Measurements from ENCODE around the gene HPX.

HPX gene

DNA sequence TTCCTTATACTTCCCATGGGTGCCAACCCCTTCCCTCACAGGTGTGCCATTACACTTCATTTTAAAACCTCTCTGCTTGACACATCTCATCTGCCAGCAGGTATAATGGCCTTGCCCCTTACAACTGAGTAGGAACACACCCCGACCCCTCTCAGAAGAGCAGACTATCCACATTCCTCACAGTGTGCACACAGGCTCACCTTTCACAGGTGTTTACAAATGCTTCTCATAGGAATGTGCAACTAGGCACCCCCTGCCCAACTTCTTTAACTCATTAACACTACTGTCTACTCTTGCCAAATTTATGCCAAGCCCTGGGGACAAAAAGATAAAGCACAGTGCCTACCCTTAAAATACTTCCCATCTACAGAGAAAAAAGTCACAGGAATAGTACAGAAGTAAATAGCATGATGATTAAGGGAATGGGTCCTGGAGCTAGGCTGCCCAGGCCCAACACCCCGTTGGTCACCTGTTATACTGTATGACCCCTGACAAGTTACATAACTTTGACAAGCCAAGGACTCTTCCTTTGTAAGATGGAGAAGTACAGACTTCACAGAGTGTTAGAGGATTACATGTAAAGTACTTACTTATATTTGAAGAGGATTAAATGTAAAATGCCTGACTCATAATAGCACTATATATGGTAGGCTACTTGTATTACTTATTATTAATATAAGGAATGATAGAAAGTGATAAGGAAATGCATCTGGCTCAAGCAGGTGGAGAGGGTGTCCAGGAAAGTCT, 17.7 kb upstream of the HPX start:
- DNase-seq: no peak

DNA sequence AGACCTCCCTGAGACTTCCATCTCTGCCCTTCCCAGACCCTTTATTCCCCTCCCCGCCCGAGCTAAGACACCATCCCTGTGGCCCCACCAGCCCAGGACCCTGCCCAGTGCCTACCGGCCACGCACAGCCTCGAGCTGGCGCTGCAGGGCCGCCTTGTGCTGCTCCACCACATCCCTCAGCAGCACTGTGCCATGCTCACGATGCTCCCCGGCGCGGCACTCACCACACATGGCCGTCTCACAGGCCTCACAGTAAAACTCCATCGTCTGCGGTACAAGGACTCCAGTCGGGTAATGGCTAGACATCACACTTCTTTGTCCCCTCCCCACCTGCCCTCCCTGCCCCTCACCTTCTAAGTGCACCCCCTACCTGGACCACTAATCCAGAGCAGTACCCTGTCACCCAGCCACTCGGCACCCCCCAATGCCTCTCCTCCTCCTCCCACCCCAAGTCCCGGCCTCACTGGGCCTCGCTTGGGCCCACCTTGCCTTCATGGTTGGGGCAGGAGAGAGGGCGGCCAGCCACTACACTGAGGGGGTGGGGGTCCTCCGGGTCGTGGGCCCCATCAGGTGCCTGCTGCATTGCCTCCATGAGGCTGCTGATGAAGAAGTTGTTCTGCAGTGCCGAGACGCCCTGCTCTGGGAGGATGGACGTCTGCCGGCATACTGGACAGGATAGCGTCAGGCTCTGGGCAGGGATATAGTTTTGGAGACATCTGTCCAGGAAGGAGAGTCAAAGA, 17.0 kb upstream of the HPX start:
- no peak for DNase-seq

DNA sequence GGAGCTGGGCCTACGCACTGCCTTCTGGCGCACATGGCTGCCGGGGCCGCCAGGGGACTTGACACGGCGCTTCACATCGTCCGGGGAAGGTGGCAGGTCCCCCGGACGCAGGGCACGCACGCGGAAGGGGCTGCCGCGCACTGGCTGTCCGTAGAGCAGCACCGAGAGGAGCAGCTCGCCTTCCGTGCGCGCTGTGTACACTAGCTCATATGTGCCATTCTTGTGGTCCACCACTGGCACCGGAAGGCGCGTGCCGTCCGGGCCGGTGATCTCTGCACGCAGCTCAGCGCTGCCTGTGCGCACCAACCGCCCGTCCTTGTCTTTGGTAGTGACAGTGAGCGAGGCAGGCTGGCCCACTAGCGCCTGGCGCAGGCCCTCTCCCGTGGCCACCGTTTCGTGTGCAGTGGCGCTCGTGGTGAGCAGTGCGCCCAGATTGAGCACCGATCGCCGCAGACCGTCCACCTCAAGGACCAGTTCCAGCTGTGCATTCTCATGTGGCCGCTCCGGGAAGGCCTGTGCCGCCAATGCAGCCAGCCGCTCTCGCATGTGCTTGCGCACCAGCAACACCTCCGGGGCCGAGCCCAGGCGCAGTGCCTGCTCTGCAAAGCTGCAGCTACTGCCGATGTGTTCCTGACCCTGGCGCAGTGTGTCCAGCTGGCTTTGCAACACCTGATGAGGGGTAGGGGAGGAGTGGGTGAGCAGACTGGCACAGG, 15.7 kb upstream of the HPX start:
- DNase-seq: no peak

DNA sequence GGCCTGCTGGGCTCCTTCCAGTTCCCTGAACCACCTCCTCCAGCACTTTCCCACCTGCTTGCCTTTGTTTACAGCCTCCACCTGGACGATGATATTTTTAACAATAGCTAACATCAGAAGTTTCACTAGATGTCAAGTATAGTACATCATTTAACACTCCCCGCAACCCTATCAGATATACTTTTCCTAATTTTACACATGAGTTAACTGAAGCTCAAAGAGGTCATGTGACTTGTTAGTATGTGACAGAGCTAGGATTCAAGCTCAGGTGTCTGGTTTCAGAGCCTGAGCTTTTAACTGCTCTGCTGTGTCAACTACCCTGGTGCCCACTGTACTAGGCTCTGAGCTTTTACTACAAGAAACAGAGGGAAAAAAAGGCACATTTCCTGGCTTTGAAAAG, 14.3 kb upstream of the HPX start:
- peak; percentile 13 for DNase-seq

DNA sequence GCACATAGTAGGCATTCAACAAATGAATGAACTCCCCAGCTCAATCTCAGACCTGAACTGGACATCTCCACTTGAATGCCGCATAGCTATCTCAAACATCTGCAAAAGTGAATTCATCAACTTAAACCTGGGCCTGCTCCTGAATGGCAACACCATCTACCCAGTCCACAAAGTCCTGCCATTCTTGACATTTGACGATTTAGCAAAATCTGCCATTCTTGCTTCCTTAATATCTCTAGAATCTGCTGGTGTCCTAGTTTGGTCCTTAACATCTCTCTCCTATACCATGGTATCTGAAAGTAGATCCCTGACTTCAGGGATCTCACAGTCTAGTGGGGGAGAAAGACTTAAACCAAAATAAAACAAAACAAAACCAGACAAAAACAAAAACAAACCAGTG, 12.4 kb upstream of the HPX start:
- no peak for DNase-seq

DNA sequence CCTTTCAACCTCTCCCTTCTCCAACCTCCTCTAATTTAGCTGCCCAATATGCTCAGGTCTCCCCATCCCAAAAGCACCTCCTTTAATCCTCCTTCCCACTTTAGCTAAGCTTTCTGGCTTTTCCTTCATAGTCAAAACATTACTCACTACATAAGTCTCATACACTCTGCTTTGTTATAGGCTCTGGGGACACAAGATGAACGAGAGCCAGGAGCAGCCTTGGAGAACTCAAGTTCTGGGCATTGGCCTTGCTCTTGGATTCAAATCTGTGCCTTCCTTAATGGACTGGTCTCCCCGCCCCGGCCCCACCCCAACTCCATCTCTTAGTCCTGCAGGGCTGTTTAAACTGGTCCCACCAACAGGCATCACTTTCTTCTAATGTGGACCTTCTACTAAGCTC, 11.4 kb upstream of the HPX start:
- DNase-seq: no peak

DNA sequence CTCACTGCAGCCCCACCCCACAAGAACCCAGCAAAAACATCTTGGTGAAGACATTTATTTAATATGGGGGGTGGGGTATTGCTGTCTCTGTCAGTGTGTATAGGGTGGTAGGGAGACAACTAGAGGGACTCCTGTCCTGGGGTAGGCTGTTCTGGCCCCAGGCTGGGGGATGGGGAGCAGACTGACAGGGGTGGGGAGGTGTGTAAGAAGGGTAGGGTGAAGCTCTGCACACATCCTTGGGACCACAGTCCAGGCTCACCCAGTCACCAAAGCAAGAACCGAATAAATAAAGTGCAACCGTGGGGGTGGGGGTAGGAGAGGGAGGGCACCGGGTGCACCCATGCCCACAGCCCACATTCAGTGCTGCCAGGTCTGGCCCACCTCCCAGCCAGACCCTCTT, 7.8 kb upstream of the HPX start:
- DNase-seq: no peak

DNA sequence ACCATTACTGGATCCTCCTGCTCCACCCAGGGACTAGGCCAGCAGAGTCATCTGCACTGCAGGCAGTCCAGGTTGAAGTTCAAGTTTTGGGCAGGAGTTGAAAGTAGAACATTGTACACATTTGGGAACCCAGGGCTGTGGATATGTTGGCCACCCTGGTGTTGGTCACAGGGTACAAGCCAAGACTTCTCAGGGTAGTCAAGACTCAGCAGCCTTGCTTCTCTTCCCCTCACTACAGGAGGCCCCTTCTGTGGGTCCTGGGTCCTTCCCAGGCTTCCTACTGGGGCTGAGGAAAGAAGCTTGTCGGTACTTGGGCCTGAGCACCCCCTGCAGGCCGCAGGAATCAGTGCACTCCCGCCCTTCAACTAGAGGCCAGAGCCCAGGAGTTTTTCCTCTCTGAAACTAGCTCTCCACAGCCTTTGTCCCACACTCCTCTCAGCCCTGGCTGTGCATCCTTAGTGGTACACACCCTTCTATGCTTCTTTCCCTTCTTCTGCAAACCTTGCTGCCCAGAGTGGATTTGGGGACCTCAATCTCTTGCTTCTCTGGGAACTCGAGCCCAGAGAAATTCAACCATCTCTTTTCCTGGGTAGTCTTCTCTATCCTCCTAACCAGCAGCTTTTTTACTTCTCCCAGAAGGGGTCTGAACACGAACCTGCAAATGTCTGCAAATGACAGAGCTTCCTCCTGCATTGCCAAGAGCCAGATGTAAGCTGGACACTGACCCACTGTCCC, 2.6 kb upstream of the HPX start:
- DNase-seq: no peak

DNA sequence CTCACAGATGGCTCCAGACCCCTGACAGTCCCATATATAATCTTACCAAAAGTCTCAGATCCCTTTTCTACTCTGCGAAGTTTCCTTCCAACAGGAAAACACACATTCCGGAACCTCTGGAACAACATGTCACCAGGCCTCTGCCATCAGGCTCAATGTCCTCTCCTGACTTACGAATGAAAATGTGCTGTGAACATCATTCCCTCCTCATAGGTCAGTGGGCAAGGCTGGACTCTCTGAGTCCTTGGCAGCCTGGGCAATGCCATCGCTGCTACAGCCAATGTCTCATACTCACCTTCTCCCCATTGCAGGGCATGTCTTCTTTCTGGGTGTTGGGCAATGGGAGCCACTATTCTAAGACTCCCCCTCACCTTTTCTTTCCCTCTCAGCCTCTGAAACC, 1.7 kb upstream of the HPX start:
- no peak for DNase-seq

DNA sequence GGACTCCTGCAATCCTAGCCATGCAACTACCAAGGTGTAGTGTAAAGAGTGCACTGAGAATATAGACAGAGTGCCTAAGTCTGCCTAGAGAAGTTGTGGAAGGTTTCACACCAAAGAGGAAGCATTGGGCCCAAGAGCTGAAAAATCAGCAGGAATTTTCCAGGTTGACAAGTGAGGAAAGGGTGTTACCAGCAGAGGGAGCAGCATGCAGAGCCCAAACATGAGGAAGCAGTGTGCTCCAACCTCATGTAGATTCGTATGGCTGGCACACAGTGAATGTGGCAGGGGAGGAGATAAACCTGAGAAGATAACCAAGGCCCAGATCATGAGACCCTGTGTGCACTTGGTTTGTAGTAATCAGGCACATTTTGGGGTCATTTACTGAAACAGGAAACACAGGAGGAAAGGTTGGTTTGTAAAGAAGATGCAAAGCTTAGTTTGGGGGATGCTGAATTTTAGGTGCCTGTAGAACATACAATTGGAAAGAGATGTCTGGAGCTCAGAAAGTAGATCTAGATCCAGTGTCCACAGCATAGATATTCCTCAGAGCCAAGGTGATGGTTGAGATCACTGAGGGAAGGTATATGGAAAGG, 1.7 kb downstream of the HPX start:
- DNase-seq: peak; percentile 20

DNA sequence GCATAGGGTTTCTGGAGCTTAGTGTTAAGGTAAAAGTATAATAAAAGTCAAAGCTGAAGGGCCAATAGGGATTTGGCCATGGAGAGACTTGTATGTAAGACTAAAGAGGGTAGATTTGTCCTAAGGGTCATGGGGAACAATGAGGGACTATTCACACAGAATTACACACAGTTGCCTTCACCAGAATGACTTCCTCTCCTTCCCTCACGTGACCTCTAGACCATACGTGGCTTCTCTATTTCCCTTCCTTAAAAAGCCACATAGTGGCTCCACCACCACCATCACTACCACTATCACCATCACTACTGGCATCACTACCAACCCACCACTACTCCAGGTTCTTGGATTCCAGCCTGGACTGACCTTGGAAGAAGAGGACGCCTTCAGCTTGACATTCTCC, 2.8 kb downstream of the HPX start:
- DNase-seq: no peak

DNA sequence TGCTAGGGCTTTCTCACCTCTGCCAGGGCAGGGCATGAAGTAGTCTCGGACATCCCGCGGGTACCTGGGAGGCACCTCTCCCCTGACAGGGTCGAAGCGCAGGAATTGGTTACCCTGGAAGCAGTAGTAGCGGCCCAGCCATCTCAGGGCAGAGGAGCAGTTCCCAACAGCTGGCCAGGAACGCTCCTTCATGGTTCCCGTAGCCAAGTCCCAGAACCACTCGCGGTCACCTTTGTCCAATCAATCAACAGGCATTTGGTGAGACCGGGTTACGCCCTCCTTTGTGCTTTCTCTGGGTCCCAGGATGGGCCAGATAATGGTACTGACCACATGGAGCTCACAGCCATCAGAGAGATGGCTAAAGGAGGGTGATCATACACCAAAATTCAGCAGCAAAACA, 3.4 kb downstream of the HPX start:
- no peak for DNase-seq

DNA sequence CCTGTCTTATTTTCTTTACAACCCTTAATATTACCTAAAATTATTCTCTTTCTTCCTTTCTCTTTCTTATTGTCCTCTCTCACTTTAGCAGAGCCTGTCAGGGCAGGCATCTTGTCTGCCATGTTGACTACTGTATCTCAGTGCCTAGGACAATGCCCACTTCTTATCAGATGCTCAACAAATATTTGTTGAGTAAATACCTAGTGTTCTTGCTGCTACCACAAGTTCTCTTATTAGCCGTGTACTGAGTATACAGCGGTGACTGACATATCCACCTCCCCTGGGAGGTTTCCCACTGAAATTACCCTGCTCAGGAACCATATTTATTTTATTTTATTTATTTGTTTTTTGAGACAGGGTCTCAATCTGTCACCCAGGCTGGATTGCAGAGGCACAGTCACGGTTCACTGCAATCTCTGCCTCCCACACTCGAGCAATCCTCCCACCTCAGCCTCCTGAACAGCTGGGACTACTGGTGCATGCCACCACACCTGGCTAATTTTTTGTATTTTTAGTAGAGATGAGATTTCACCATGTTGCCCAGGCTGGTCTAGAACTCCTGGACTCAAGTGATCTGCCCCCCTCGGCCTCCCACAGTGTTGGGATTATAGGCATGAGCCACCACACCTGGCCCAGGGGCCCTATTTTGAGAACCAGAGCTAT, 6.7 kb downstream of the HPX start:
- DNase-seq: no peak

DNA sequence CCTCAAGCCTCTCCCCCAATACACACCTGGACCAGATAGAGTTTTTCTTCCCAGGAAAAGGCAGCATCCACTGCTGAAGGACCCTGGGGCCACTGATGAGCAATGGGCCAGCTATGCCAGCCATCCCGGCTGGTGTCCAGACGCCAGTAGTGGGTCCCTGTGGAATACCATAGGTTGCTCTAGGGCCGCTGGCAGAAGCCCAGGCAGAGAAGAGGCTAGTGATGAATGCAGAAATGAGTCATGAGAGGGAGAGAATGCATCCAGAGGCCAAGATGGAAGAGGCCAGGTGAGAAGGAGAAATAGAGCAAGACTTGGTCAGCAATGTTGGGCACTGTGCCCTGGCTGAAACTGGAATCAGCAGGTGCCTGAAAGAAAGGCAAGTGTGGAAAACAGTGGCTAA, 8.9 kb downstream of the HPX start:
- no peak for DNase-seq

DNA sequence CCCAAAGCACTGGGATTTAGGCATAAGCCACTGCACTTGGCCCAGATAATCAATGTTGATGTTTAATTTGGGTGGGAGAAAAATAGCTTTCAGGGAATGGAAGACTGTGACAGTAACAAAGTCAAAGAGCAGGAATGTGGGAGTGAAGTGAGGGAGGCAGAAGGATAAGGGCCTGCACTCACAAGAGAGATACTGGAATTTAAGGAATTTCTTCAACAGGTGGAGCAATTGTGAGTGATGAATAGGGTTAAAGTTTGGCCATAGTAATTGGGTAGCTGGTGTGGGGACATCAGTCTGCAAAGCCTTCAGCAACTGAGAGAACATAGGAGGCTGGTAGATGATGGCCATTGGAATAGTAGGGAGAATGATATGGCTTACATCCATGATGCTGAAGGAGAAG, 13.3 kb downstream of the HPX start:
- DNase-seq: no peak

DNA sequence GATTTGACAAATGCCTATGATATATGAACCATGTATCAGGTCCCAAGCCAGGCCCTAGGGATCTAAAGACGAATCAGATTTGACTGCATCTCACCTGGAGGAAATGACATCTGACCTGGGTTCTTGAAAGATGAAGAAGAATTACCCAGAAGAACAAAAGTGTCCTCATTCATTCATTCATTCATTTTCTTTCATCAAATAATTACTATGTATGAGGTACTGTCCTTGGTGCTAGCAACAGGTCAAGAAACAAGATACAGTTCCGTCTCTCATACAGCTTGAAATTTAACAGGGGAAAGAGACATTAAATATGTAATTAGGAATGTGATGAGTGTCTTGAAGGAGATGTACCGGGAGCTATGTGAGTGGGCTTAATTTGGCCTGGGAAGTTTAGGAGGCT, 20.1 kb downstream of the HPX start:
- no peak for DNase-seq

DNA sequence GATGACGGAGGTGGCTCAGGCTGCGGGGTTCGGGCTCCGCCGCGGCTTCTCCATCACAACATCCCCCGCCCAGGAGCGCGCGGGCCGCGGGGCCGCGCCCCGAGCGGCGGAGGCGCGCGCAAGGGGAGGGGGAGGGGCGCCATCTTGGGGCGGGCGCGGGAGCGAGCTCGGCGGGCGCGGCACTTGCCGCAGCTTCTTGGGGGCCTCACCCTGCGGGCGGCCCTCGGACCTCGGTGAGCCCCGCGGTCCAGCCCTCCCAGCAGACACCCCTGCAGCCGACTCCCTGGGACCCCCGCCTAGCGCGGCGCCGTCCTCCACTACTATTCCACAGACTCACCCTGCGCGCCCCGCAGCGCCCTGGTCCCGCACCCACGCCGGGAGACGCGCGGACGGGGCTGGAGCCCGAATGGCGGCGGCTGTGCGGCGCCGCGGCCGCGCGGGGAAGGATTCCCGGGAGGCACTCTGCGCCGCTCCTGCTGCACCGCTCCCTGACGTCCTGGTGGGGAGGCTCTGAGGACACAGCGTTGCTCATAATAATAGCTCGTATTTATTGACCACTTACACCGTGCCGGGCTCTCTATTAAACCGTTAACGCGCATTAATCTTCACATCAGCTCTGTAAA, 21.7 kb downstream of the HPX start, which contains the start of gene APBB1:
Gene APBB1, minus strand, starts transcription at position 86 of the 623 bp plus-strand sequence. CDS start 7,747 bp downstream, outside the sequence.
- no peak for DNase-seq

DNA sequence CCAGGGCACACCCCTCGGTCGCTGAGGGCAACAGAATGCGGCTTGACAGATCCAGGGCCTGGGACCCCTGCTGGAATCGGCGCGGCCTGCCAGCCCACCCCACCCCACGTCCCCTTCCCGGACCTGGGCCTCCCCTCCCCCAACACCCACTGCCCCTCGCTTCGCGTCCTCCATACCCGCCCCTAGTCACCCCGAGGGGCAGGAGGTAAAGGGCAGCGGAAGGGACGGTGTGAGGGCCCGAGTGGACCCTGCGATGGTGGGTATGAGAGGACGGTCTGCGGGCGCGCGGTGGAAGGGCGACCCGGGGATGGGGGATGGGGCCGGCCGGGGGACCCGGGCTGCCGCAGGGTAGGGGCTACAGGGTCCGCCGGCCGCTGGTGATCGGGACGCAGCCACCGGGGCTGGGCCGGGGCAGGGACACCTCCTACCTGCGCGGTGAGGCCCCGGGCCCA, 22.2 kb downstream of the HPX start:
- DNase-seq: no peak

DNA sequence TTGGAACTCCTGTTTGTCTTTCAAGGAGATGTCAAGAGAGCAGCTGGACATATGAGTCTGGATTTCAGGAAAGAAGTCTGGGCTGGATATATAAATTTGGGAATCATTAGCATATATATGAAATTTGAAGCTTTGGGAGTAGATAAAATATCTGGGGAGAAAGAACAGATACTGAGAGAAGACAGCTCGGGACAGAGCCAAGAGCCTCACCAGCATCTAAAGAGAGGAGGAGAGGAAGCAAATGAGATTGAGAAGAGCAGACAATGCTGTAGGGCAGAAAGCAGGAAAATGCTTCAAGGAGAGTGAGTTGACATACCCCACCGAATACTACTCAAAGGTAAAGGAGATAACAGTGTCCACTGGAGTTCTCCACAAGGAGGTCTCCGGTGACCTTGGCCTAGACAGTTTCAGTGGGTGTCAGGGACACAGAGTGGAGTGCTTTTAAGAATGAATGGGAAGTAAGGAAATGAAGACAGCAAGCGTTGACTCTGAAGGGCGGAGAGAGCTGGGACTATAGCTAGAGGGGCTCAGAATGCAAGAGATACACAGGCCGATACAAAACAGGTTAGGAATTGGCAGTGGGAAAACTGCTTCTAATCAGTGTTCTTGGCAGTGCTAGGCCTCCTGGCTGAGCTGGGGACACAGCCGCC, 22.8 kb downstream of the HPX start:
- no peak for DNase-seq

DNA sequence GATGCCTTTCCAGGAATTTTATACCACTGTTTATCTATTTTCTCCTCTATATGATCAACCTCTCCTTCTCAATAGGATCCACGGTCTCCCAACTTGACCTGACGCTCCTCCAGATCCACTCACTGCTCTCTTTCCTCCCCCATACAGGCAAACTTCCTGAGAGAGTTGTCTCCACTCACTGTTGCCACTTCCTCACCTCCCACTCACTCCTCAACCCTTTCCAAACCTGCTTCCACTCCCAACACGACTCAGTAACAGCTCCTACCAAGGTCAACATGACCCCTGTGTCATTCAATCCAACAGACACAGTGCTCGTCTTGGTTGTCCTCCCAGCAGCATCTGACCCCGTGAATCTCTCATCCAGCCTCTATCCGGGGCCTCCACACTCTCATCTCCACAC, 25.0 kb downstream of the HPX start:
- DNase-seq: no peak

DNA sequence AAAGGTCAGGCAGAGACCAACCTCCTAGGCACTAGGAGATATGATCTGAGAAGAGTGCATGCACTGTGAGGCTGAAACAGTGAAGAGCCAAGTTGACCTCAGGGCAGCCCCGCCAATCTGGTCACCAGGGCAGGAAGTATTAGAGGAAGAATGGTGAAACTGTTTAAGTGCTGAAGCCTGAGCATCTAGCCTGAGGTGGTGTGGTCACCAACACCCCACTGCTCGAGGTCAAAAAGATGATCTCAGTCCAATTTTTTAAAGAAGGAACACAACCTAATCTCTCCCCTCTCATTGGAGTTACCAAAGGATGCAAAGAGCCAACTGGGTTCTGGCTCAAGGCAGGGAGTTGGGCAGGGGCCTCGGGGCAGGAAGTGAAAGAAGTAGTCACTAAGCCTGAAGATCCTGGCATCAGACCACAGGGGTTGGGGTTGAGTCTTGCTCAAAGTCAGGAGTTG, 25.9 kb downstream of the HPX start:
- DNase-seq: no peak

Measured in NCI-H1436 treated with DMSO at 0.1 percent for 48 hours (cell line).